ENCODE data around the gene CYP1B1.
A peak's percentile ranks its signal among the peaks of the same experiment; 100 is the strongest.

CYP1B1 gene

GRCh38 chr2:38056216-38056615 is 19.7 kb downstream of the CYP1B1 start:
- H3K79me1 ChIP-seq (ENCODE audit: low read length): no peaks in the 10 kb centered on the region
- no peak overlapping the region for H3K4ac ChIP-seq (ENCODE audit: low read depth, low read length)
- DNase-seq: no peak
- no peak overlapping the region for H2AK5ac ChIP-seq (ENCODE audit: low read length)
- no peak overlapping the region for H4K91ac ChIP-seq (ENCODE audit: low read depth, low read length)
- H3K4me1 ChIP-seq (ENCODE audit: control insufficient read depth in 1 of 2, insufficient read depth in 2 of 2, low read length in 2 of 2): no peaks in the 10 kb centered on the region
- no peak overlapping the region for H3K9ac ChIP-seq (ENCODE audit: low read length)
- H3K27ac ChIP-seq (ENCODE audit: low read depth, low read length): no peak overlapping the region
- no peak overlapping the region for H2BK120ac ChIP-seq (ENCODE audit: insufficient read depth, low read length, poor library complexity)
- no peak overlapping the region for H2BK12ac ChIP-seq (ENCODE audit: low read length)
- no peak overlapping the region for H3K14ac ChIP-seq (ENCODE audit: low read length)
- no peaks in the 10 kb centered on the region for H3K79me2 ChIP-seq (ENCODE audit: control insufficient read depth, insufficient read depth, low read length, poor library complexity)
- no peaks in the 10 kb centered on the region for H3K9me3 ChIP-seq (ENCODE audit: insufficient read depth, low read depth, low read length)
- no peak overlapping the region for H3K4me3 ChIP-seq (ENCODE audit: low read depth, low read length)
- no peaks in the 10 kb centered on the region for H3K27me3 ChIP-seq (ENCODE audit: insufficient read depth, low read length)
- no peaks in the 10 kb centered on the region for H3K36me3 ChIP-seq (ENCODE audit: control insufficient read depth in 1 of 2, insufficient read depth in 2 of 2, low read length in 2 of 2)
- no peak overlapping the region for H3K23ac ChIP-seq (ENCODE audit: low read length)
- WGBS (ENCODE audit: extremely low coverage, insufficient coverage, insufficient read length): no CpG with 5 or more reads among the region's 3 CpGs
- no peak overlapping the region for H3K4me2 ChIP-seq (ENCODE audit: low read length)
- no peak overlapping the region for H2AFZ ChIP-seq (ENCODE audit: insufficient read depth, low read length, poor library complexity)
- H4K12ac ChIP-seq (ENCODE audit: low read depth, low read length): no peak overlapping the region
- no peak overlapping the region for H3K18ac ChIP-seq (ENCODE audit: low read length)
- H2BK5ac ChIP-seq (ENCODE audit: low read depth, low read length, poor library complexity): no peak overlapping the region
- H4K8ac ChIP-seq (ENCODE audit: low read depth, low read length): no peak overlapping the region

GRCh38 chr2:38045811-38046210 is 30.1 kb downstream of the CYP1B1 start:
- no peak overlapping the region for H3K4me2 ChIP-seq (ENCODE audit: low read length)
- H3K27me3 ChIP-seq (ENCODE audit: insufficient read depth, low read length): no peaks in the 10 kb centered on the region
- WGBS (ENCODE audit: extremely low coverage, insufficient coverage, insufficient read length): no CpG with 5 or more reads among the region's 4 CpGs
- no peaks in the 10 kb centered on the region for H3K79me2 ChIP-seq (ENCODE audit: control insufficient read depth, insufficient read depth, low read length, poor library complexity)
- H4K8ac ChIP-seq (ENCODE audit: low read depth, low read length): no peak overlapping the region
- H2BK12ac ChIP-seq (ENCODE audit: low read length): no peak overlapping the region
- H3K79me1 ChIP-seq (ENCODE audit: low read length): no peaks in the 10 kb centered on the region
- no peak for DNase-seq
- no peak overlapping the region for H2AK5ac ChIP-seq (ENCODE audit: low read length)
- no peak overlapping the region for H2AFZ ChIP-seq (ENCODE audit: insufficient read depth, low read length, poor library complexity)
- H3K4ac ChIP-seq (ENCODE audit: low read depth, low read length): no peak overlapping the region
- no peaks in the 10 kb centered on the region for H3K9me3 ChIP-seq (ENCODE audit: insufficient read depth, low read depth, low read length)
- no peak overlapping the region for H2BK5ac ChIP-seq (ENCODE audit: low read depth, low read length, poor library complexity)
- H3K18ac ChIP-seq (ENCODE audit: low read length): no peak overlapping the region
- no peak overlapping the region for H3K14ac ChIP-seq (ENCODE audit: low read length)
- no peak overlapping the region for H3K27ac ChIP-seq (ENCODE audit: low read depth, low read length)
- H4K12ac ChIP-seq (ENCODE audit: low read depth, low read length): no peak overlapping the region
- no peak overlapping the region for H2BK120ac ChIP-seq (ENCODE audit: insufficient read depth, low read length, poor library complexity)
- H3K9ac ChIP-seq (ENCODE audit: low read length): no peak overlapping the region
- no peak overlapping the region for H4K91ac ChIP-seq (ENCODE audit: low read depth, low read length)
- no peak overlapping the region for H3K4me3 ChIP-seq (ENCODE audit: low read depth, low read length)
- no peaks in the 10 kb centered on the region for H3K4me1 ChIP-seq (ENCODE audit: control insufficient read depth in 1 of 2, insufficient read depth in 2 of 2, low read length in 2 of 2)
- H3K23ac ChIP-seq (ENCODE audit: low read length): no peak overlapping the region
- H3K36me3 ChIP-seq (ENCODE audit: control insufficient read depth in 1 of 2, insufficient read depth in 2 of 2, low read length in 2 of 2): no peaks in the 10 kb centered on the region

DNA sequence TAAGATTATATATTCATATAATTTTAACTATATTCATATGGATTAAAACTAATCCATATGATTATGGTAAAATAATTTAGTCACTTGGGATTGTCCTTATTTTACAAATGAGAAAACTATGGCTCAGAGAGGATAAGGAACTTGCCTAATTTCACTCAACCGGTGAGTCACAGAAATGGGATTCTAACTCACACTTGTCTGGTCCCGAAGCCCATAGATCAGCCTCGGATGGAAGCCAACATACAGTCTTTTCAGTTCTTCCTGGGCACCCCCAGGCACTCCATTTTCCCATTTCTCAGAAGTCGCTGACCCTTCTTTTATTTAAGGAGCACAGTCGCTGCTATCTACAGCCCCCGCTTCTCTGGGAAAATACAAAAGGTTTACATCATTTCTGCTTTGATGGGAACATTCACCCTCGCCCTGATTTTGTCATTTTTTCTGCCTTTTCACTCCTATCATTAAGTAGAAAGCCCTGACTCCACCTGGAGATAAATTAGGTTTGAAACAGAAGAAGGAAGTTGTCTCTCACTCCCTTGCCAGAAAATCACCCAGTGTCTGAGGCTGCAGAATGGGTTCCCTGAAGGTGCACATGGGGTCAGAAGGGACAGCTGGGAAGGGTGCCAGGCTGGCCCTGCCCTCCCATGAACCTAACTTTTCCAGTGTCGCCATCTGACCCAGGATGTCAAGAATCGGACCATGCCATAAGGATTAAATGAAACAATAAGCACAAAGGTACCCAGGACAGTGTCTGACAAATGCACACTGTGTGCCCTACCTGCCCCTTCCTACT is 36.6 kb downstream of the CYP1B1 start:
- no peak overlapping the region for H3K18ac ChIP-seq (ENCODE audit: low read length)
- no peak overlapping the region for H3K27ac ChIP-seq (ENCODE audit: low read depth, low read length)
- H2BK5ac ChIP-seq (ENCODE audit: low read depth, low read length, poor library complexity): no peak overlapping the region
- no peak overlapping the region for H3K4me3 ChIP-seq (ENCODE audit: low read depth, low read length)
- no peak overlapping the region for H3K4ac ChIP-seq (ENCODE audit: low read depth, low read length)
- no peak overlapping the region for H3K14ac ChIP-seq (ENCODE audit: low read length)
- no peak overlapping the region for H4K12ac ChIP-seq (ENCODE audit: low read depth, low read length)
- no peaks in the 10 kb centered on the region for H3K79me2 ChIP-seq (ENCODE audit: control insufficient read depth, insufficient read depth, low read length, poor library complexity)
- H2BK12ac ChIP-seq (ENCODE audit: low read length): no peak overlapping the region
- no peaks in the 10 kb centered on the region for H3K79me1 ChIP-seq (ENCODE audit: low read length)
- no peak overlapping the region for H2AFZ ChIP-seq (ENCODE audit: insufficient read depth, low read length, poor library complexity)
- peak in 1 of 2 donors; percentile 42 for DNase-seq
- no peak overlapping the region for H2BK120ac ChIP-seq (ENCODE audit: insufficient read depth, low read length, poor library complexity)
- H3K4me2 ChIP-seq (ENCODE audit: low read length): no peak overlapping the region
- peaks cover 4% of the 10 kb centered on the region for H3K27me3 ChIP-seq (ENCODE audit: insufficient read depth, low read length)
- no peaks in the 10 kb centered on the region for H3K9me3 ChIP-seq (ENCODE audit: insufficient read depth, low read depth, low read length)
- no peaks in the 10 kb centered on the region for H3K36me3 ChIP-seq (ENCODE audit: control insufficient read depth in 1 of 2, insufficient read depth in 2 of 2, low read length in 2 of 2)
- H3K4me1 ChIP-seq (ENCODE audit: control insufficient read depth in 1 of 2, insufficient read depth in 2 of 2, low read length in 2 of 2): peaks cover 0 to 2% of the 10 kb centered on the region in 2 experiments
- no peak overlapping the region for H2AK5ac ChIP-seq (ENCODE audit: low read length)
- WGBS (ENCODE audit: extremely low coverage, insufficient coverage, insufficient read length): no CpG with 5 or more reads among the region's 9 CpGs
- no peak overlapping the region for H4K8ac ChIP-seq (ENCODE audit: low read depth, low read length)
- H3K9ac ChIP-seq (ENCODE audit: low read length): peak overlapping the region; percentile 50
- H4K91ac ChIP-seq (ENCODE audit: low read depth, low read length): no peak overlapping the region
- H3K23ac ChIP-seq (ENCODE audit: low read length): peak overlapping the region; percentile 83

- Histone ChIP-seq H4K91ac (ENCODE audit: low read depth, low read length) (no peak overlapping the region), H3K27ac (ENCODE audit: low read depth, low read length) (no peak overlapping the region), H3K9ac (ENCODE audit: low read length) (no peak overlapping the region), H4K12ac (ENCODE audit: low read depth, low read length) (no peak overlapping the region), H3K4me1 (ENCODE audit: control insufficient read depth in 1 of 2, insufficient read depth in 2 of 2, low read length in 2 of 2) (peaks cover 0 to 2% of the 10 kb centered on the region in 2 experiments), H3K18ac (ENCODE audit: low read length) (no peak overlapping the region), H3K4ac (ENCODE audit: low read depth, low read length) (no peak overlapping the region), H3K4me2 (ENCODE audit: low read length) (no peak overlapping the region), H3K27me3 (ENCODE audit: insufficient read depth, low read length) (peaks cover 4% of the 10 kb centered on the region), H2BK120ac (ENCODE audit: insufficient read depth, low read length, poor library complexity) (no peak overlapping the region), H3K36me3 (ENCODE audit: control insufficient read depth in 1 of 2, insufficient read depth in 2 of 2, low read length in 2 of 2) (no peaks in the 10 kb centered on the region), H2AFZ (ENCODE audit: insufficient read depth, low read length, poor library complexity) (no peak overlapping the region), H3K4me3 (ENCODE audit: low read depth, low read length) (no peak overlapping the region), H3K23ac (ENCODE audit: low read length) (no peak overlapping the region), H2BK12ac (ENCODE audit: low read length) (no peak overlapping the region), H2AK5ac (ENCODE audit: low read length) (no peak overlapping the region), H2BK5ac (ENCODE audit: low read depth, low read length, poor library complexity) (no peak overlapping the region), H3K79me1 (ENCODE audit: low read length) (no peaks in the 10 kb centered on the region), H3K14ac (ENCODE audit: low read length) (no peak overlapping the region), H3K79me2 (ENCODE audit: control insufficient read depth, insufficient read depth, low read length, poor library complexity) (no peaks in the 10 kb centered on the region), H3K9me3 (ENCODE audit: insufficient read depth, low read depth, low read length) (no peaks in the 10 kb centered on the region), H4K8ac (ENCODE audit: low read depth, low read length) (no peak overlapping the region)
- WGBS (ENCODE audit: extremely low coverage, insufficient coverage, insufficient read length): no CpG with 5 or more reads among the region's 5 CpGs
- no peak for DNase-seq
Measured at GRCh38 chr2:38038682-38039081, 37.3 kb downstream of the CYP1B1 start.

All from trophoblast cell (in vitro differentiated cells and primary cell).